GM13976 (cell line): ENCODE measurements around the gene C1orf159.
"Not testable (repeated sequence)": the region's sequence is repeated elsewhere in the genome, so short reads cannot be mapped to it uniquely, and the experiment has no call there.

ENCODE experiments used
- DNase-seq: peaks from one replicate; pipeline ENCODE4 v3.0.0; 2012; ENCODE audit warnings: low spot score
- CTCF ChIP-seq: IDR thresholded peaks from 2 replicates; pipeline ENCODE4 v1.5.1; 2012; ENCODE audit warnings: borderline replicate concordance, mild to moderate bottlenecking; ENCODE audit not compliant: insufficient read depth; ENCODE audit errors: extremely low read depth, missing control alignments, control extremely low read depth
- in situ Hi-C: fragments of 300-500 bp; cut with MboI; formaldehyde crosslinking; loops from one replicate; pipeline ENCODE4 v1.12.0; 2022; ENCODE audit warnings: low sequenced_read_pairs, mixed read lengths, inconsistent platforms; ENCODE audit not compliant: unreplicated experiment

The C1orf159 gene

GRCh38 chr1:1080122-1080757 lies 35.6 kb downstream of the C1orf159 start:
- no peak for TF ChIP-seq CTCF
- peak; percentile 81 for DNase-seq
- in situ Hi-C loops = no loop called here

- TF ChIP-seq CTCF = no peak
- DNase-seq = peak; percentile 80
- in situ Hi-C loops = no loop called here
Measured at GRCh38 chr1:1079408-1080121, 36.3 kb downstream of the C1orf159 start.

DNA sequence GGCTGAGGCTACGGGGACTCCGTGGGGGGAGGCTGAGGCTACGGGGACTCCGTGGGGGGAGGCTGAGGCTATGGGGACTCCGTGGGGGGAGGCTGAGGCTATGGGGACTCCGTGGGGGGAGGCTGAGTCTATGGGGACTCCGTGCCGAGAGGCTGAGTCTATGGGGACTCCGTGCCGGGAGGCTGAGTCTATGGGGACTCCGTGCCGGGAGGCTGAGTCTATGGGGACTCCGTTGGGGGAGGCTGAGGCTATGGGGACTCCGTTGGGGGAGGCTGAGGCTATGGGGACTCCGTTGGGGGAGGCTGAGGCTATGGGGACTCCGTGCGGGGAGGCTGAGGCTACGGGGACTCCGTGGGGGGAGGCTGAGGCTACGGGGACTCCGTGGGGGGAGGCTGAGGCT lies 38.5 kb downstream of the C1orf159 start:
- in situ Hi-C loops, DNase-seq: not testable (repeated sequence)

GRCh38 chr1:1075148-1075935 lies 40.5 kb downstream of the C1orf159 start:
- DNase-seq = no peak
- TF ChIP-seq CTCF = no peak
- in situ Hi-C loops = no loop called here

DNA sequence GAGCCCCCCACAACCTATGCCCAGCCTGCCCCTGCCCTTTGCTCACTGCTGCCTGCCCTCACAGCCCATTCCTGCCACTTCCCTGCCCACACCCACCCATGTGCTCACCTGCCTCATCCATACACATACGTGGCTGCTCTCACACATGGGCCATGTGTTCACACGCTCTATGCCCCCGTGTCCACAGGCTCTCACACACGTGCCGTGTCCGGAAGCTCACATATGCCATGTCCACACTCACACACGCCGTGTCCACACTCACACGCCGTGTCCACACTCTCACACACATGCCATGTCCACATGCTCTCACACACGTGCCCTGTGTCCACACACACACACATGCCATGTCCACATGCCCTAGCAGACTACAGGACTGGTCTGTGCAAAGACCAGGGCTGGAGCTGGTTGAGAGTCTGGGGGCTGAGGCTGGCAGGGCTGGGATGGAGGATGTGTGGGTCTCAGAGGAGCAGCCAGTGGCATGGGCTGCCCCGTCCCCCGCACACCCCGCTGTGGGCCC lies 41.2 kb downstream of the C1orf159 start:
- DNase-seq = no peak
- no peak for TF ChIP-seq CTCF
- in situ Hi-C loops = no loop called here

- TF ChIP-seq CTCF = no peak
- no peak for DNase-seq
- in situ Hi-C loops = no loop called here
Measured at GRCh38 chr1:1073743-1074587, 41.9 kb downstream of the C1orf159 start, which contains the start of gene RNF223. Gene RNF223 (minus strand): TSS chr1:1074306. CDS start chr1:1072566, 1,740 bp downstream.
